ENCODE measurements around the gene RNF212B.

DNA sequence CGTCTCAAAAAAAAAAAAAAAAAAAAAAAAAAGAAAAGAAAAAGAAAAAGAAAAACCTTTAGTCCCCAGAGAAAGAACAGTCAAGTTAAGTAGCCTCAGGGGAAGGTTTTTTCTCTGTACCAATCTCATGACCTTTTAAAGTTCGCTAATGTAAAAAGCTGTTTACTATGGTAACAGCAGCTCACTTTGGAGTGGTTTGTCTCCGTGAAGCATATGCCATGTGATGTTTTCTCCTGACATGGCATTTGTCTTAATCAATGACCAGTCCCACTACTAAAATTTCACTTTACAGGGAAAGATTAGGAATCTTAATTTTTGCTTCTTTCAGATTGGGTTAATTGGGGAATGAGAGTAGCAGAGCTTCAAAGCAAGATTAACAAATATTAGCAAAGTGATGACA is 4.3 kb downstream of the RNF212B start:
- TF ChIP-seq CTCF (IDR thresholded peaks at IDR 0.05; ENCODE audit: extremely low read depth in 1 of 2, insufficient read depth in 1 of 2, low read depth in 1 of 2, low read length in 2 of 2) (no peak), EZH2 (IDR thresholded peaks at IDR 0.05; ENCODE audit: borderline replicate concordance, low read depth, low read length, severe bottlenecking) (no peak)
- TF ChIP-seq, protein P1, sequence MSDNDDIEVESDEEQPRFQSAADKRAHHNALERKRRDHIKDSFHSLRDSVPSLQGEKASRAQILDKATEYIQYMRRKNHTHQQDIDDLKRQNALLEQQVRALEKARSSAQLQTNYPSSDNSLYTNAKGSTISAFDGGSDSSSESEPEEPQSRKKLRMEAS (IDR thresholded peaks at IDR 0.05; ENCODE audit: insufficient read depth, insufficient read length) = no peak

Measured in endothelial cell of umbilical vein (primary cell).